Right atrium auricular region (tissue), 2 donors: ENCODE data around the gene IFNA10. TPM values are rescaled to one million over a fixed set of nuclear protein-coding genes. Genes with fewer than 3 reads are reported as not detected.

Experiments
- DNase-seq: peaks from one replicate; pipeline ENCODE4 v3.0.0-alpha.2; 2019; ENCODE audit warnings: low spot score
- H3K27ac ChIP-seq, 2 donors: fragments of 200-600 bp; sonication (generic); 1 replicate in 1 of 2; 2 replicates in 1 of 2; pipeline ENCODE4 v1.5.1; 2016 to 2019
- H3K27me3 ChIP-seq, 2 donors: fragments of 200-600 bp; sonication (generic); one replicate each; pipeline versions ENCODE4 v1.5.1 to v1.6.0; 2017 to 2019
- H3K36me3 ChIP-seq: fragments of 200-600 bp; sonication (generic); one replicate; pipeline ENCODE4 v1.5.1; 2016
- H3K4me1 ChIP-seq, 2 donors: fragments of 200-600 bp; sonication (generic); one replicate each; pipeline versions ENCODE4 v1.5.1 to v1.6.0; 2017 to 2019
- H3K4me3 ChIP-seq, 2 donors: fragments of 200-600 bp; sonication (generic); 1 replicate in 1 of 2; 2 replicates in 1 of 2; pipeline ENCODE4 v1.5.1; 2017 to 2019; ENCODE audit warnings: mild to moderate bottlenecking in 1 of 2, moderate library complexity in 1 of 2
- H3K9me3 ChIP-seq, 2 donors: fragments of 200-600 bp; sonication (generic); one replicate each; pipeline ENCODE4 v1.5.1; 2019
- CTCF ChIP-seq, 2 donors: fragments of 200-600 bp; sonication (generic); IDR thresholded peaks; one replicate each; pipeline ENCODE4 v1.5.1; 2019; ENCODE audit warnings: antibody characterized with exemption in 2 of 2
- total RNA-seq, 2 donors: library from RNA; depleted of rRNA; stranded (reverse); fragments of >200 nt; gene quantifications; one replicate each; pipeline ENCODE4 v1.1.0, GENCODE V29; 2016

IFNA10 gene
- total RNA-seq, 2 donors from 2014 or later = not detected

GRCh38 chr9:21160178-21160577 lies 46.8 kb downstream of the IFNA10 start:
- no peak overlapping the region for H3K27ac ChIP-seq
- H3K4me1 ChIP-seq = no peaks in the 10 kb centered on the region
- peaks cover 0 to 5% of the 10 kb centered on the region in 2 donors for H3K9me3 ChIP-seq
- no peak overlapping the region for H3K4me3 ChIP-seq
- no peaks in the 10 kb centered on the region for H3K27me3 ChIP-seq
- no peak for DNase-seq
- no peak for TF ChIP-seq CTCF (IDR thresholded peaks at IDR 0.05)
- no peaks in the 10 kb centered on the region for H3K36me3 ChIP-seq

Other genes starting within 250 kb of the IFNA10 start
- 1 to 10 TPM in 1 of 2 donors, under 1 TPM in 1; 0.82 to 1.7 TPM for gene HACD4, start 175.5 kb downstream of the IFNA10 start, total RNA-seq
- not detected for gene IFNB1, start 129.2 kb downstream of the IFNA10 start, total RNA-seq
- gene IFNW1, start 65.3 kb downstream of the IFNA10 start, total RNA-seq = not detected
- not detected for gene IFNA21, start 40.5 kb downstream of the IFNA10 start, total RNA-seq
- gene IFNA4, start 19.6 kb downstream of the IFNA10 start, total RNA-seq = not detected
- not detected for gene IFNA7, start 4.9 kb downstream of the IFNA10 start, total RNA-seq
- not detected for gene IFNA16, start 10.2 kb upstream of the IFNA10 start, total RNA-seq
- gene IFNA17, start 21.1 kb upstream of the IFNA10 start, total RNA-seq = not detected
- gene IFNA14, start 32.9 kb upstream of the IFNA10 start, total RNA-seq = not detected
- gene IFNA5, start 98.2 kb upstream of the IFNA10 start, total RNA-seq = not detected
- gene KLHL9, start 128.3 kb upstream of the IFNA10 start, total RNA-seq = 10 to 100 TPM; 10.7 to 10.8 TPM
- not detected for gene IFNA6, start 143.7 kb upstream of the IFNA10 start, total RNA-seq
- gene IFNA13, start 160.9 kb upstream of the IFNA10 start, total RNA-seq = not detected
- gene IFNA2, start 178.3 kb upstream of the IFNA10 start, total RNA-seq = not detected
- gene IFNA8, start 202.0 kb upstream of the IFNA10 start, total RNA-seq = not detected
- not detected for gene IFNA1, start 233.3 kb upstream of the IFNA10 start, total RNA-seq